GM23338 (cell line): ENCODE data around the gene COL16A1. TPM values are rescaled to one million over a fixed set of nuclear protein-coding genes. Genes with fewer than 3 reads are reported as not detected.

Experiments used
- ATAC-seq: fragments of 200-7000 bp; cut with Tn5 transposase; 3 replicates; pipeline ENCODE4 v1.9.1; 2020
- DNase-seq: peaks from one replicate; pipeline ENCODE4 v3.0.0-alpha.2; 2015; ENCODE audit warnings: low spot score
- H2AFZ ChIP-seq: fragments of 200-600 bp; sonication (generic); 2 replicates; pipeline ENCODE4 v1.8.0; 2016; ENCODE audit warnings: antibody characterized with exemption, mild to moderate bottlenecking, moderate library complexity
- H3F3A ChIP-seq: fragments of 200-600 bp; sonication (generic); replicated peaks from 2 replicates; pipeline ENCODE4 v1.8.0; 2017; ENCODE audit warnings: antibody characterized with exemption, mixed run types, low read depth
- H3K27ac ChIP-seq: fragments of 200-600 bp; sonication (generic); 2 replicates; pipeline ENCODE4 v1.6.1; 2016; ENCODE audit warnings: low read depth
- H3K27me3 ChIP-seq: fragments of 200-600 bp; sonication (generic); 2 replicates; pipeline ENCODE4 v1.8.0; 2016; ENCODE audit warnings: mild to moderate bottlenecking, mixed run types, moderate library complexity; ENCODE audit not compliant: insufficient read depth
- H3K36me3 ChIP-seq: fragments of 200-600 bp; sonication (generic); 2 replicates; pipeline ENCODE4 v1.8.0; 2016; ENCODE audit warnings: mild to moderate bottlenecking; ENCODE audit not compliant: insufficient read depth
- H3K4me1 ChIP-seq: fragments of 200-600 bp; sonication (generic); 2 replicates; pipeline ENCODE4 v1.8.0; 2016; ENCODE audit warnings: mild to moderate bottlenecking, moderate library complexity; ENCODE audit not compliant: insufficient read depth
- H3K4me2 ChIP-seq: fragments of 200-600 bp; sonication (generic); 2 replicates; pipeline ENCODE4 v1.7.1; 2017; ENCODE audit warnings: mixed run types
- H3K4me3 ChIP-seq: fragments of 200-600 bp; sonication (generic); 2 replicates; pipeline ENCODE4 v1.6.1; 2016; ENCODE audit warnings: mixed run types
- H3K79me2 ChIP-seq: fragments of 200-600 bp; sonication (generic); replicated peaks from 2 replicates; pipeline ENCODE4 v1.8.0; 2017; ENCODE audit warnings: mild to moderate bottlenecking; ENCODE audit not compliant: insufficient read depth
- H3K9me2 ChIP-seq: fragments of 200-600 bp; sonication (generic); 2 replicates; pipeline ENCODE4 v1.8.0; 2017; ENCODE audit not compliant: insufficient read depth
- H4K20me1 ChIP-seq: fragments of 200-600 bp; sonication (generic); replicated peaks from 2 replicates; pipeline ENCODE4 v1.8.0; 2017; ENCODE audit warnings: mild to moderate bottlenecking; ENCODE audit not compliant: insufficient read depth
- H3K27ac Mint-ChIP-seq: 2 replicates; pipeline ENCODE4 v1.8.0; 2020; ENCODE audit warnings: inconsistent platforms, mild to moderate bottlenecking, moderate library complexity, mixed read lengths
- H3K27me3 Mint-ChIP-seq: 3 replicates; pipeline ENCODE4 v1.8.0; 2022; ENCODE audit warnings: low read depth, mild to moderate bottlenecking, moderate library complexity, mixed read lengths, inconsistent platforms; ENCODE audit not compliant: insufficient read depth, poor library complexity
- H3K36me3 Mint-ChIP-seq: 3 replicates; pipeline ENCODE4 v1.8.0; 2021; ENCODE audit warnings: low read depth, mild to moderate bottlenecking, inconsistent platforms, moderate library complexity, mixed read lengths
- H3K4me1 Mint-ChIP-seq: 3 replicates; pipeline ENCODE4 v1.8.0; 2020; ENCODE audit warnings: mild to moderate bottlenecking, inconsistent platforms, mixed read lengths
- H3K4me3 Mint-ChIP-seq: 3 replicates; pipeline ENCODE4 v1.8.0; 2021; ENCODE audit warnings: moderate library complexity, mild to moderate bottlenecking, inconsistent platforms, mixed read lengths
- H3K9me3 Mint-ChIP-seq: 3 replicates; pipeline ENCODE4 v1.8.0; 2020; ENCODE audit warnings: moderate library complexity, mild to moderate bottlenecking, inconsistent platforms, mixed read lengths
- JUNB ChIP-seq: IDR thresholded peaks from one replicate; pipeline ENCODE4 v1.6.1; 2016; ENCODE audit warnings: antibody characterized with exemption; ENCODE audit not compliant: unreplicated experiment
- NANOG ChIP-seq: IDR thresholded peaks from 2 replicates; pipeline ENCODE4 v1.6.1; 2016; ENCODE audit warnings: antibody characterized with exemption, borderline replicate concordance
- STAT1 ChIP-seq: IDR thresholded peaks from one replicate; pipeline ENCODE4 v1.6.1; 2016; ENCODE audit warnings: antibody characterized with exemption; ENCODE audit not compliant: unreplicated experiment
- polyA plus RNA-seq: library from polyadenylated mRNA; unstranded; fragments of >200 nt; fragmentation: Nextera tagmentation; extraction: Ambion mirVana; gene quantifications from 2 replicates; pipeline ENCODE4 v1.2.1, GENCODE V29; 2016
- total RNA-seq: library from RNA; depleted of rRNA; stranded (reverse); fragments of >200 nt; shearing (Covaris generic); gene quantifications from 2 replicates; pipeline ENCODE4 v1.2.3, GENCODE V29; 2014
- TF ChIP-seq, protein P1 (sequence below), 2 experiments: fragments of 200-600 bp in 1 of 2; sonication (generic) in 1 of 2; conservative IDR thresholded peaks; 2 replicates each; pipeline versions ENCODE4 v1.5.1 to v1.6.1; 2016 to 2017; ENCODE audit warnings: antibody characterized with exemption in 2 of 2, low read depth in 2 of 2, mild to moderate bottlenecking in 2 of 2, moderate library complexity in 1 of 2
- TF ChIP-seq, protein P2 (sequence below): IDR thresholded peaks from one replicate; pipeline ENCODE4 v1.6.1; 2018; ENCODE audit warnings: antibody characterized with exemption; ENCODE audit not compliant: unreplicated experiment
- TF ChIP-seq, protein P3 (sequence below): fragments of 250-450 bp; sonication (Bioruptor Pico); IDR thresholded peaks from 2 replicates; pipeline ENCODE4 v1.5.0; 2020; ENCODE audit warnings: mild to moderate bottlenecking, moderate library complexity

Gene COL16A1
- total and polyA plus RNA-seq, 2 experiments from 2014 or later: 4.2 to 13.2 TPM

DNA sequence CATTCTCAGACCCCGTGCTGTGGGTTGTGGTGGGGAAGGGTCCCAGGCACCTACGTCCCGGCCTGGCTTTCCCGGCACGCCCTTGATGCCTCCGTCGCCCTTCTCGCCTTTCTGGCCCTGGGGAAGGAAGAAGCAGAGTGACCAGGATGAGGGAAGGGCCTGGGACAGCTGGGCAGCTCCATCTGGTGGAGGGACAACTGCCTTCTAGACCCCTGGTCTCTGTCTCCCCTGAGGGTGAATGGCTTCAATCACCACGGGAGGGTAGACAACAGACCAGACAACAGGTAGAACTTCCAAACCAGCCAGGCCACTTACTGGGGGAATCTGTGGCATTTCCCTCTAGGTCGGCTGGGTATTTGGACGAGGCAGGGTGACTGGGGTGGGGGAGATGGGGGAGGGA is 11.9 kb downstream of the COL16A1 start:
- Histone ChIP-seq H3K9me2 (no peaks in the 10 kb centered on the region), H3K4me2 (no peak overlapping the region), H3K36me3 (no peaks in the 10 kb centered on the region), H4K20me1 (no peaks in the 10 kb centered on the region), H3K79me2 (no peaks in the 10 kb centered on the region), H3K27ac (no peak overlapping the region), H3K4me1 (no peaks in the 10 kb centered on the region), H3F3A (no peaks in the 10 kb centered on the region), H3K4me3 (no peak overlapping the region), H3K27me3 (no peaks in the 10 kb centered on the region), H2AFZ (no peak overlapping the region)
- H3K27ac Mint-ChIP-seq: no peak overlapping the region
- no peak overlapping the region for H3K4me3 Mint-ChIP-seq
- DNase-seq: no peak
- ATAC-seq: no peak
- no peaks in the 10 kb centered on the region for H3K36me3 Mint-ChIP-seq
- peaks cover 23% of the 10 kb centered on the region for H3K4me1 Mint-ChIP-seq
- TF ChIP-seq STAT1 (no peak), JUNB (no peak), NANOG (no peak)
- TF ChIP-seq, protein P1, sequence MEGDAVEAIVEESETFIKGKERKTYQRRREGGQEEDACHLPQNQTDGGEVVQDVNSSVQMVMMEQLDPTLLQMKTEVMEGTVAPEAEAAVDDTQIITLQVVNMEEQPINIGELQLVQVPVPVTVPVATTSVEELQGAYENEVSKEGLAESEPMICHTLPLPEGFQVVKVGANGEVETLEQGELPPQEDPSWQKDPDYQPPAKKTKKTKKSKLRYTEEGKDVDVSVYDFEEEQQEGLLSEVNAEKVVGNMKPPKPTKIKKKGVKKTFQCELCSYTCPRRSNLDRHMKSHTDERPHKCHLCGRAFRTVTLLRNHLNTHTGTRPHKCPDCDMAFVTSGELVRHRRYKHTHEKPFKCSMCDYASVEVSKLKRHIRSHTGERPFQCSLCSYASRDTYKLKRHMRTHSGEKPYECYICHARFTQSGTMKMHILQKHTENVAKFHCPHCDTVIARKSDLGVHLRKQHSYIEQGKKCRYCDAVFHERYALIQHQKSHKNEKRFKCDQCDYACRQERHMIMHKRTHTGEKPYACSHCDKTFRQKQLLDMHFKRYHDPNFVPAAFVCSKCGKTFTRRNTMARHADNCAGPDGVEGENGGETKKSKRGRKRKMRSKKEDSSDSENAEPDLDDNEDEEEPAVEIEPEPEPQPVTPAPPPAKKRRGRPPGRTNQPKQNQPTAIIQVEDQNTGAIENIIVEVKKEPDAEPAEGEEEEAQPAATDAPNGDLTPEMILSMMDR (conservative IDR thresholded peaks at IDR 0.05; ENCODE audit: low read depth in 2 of 2): peak in 1 of 2 experiments; percentile 46; a peak in 2 of 4 replicates
- no peaks in the 10 kb centered on the region; the same call in 2 of the 3 replicates for H3K9me3 Mint-ChIP-seq
- peaks cover 9% of the 10 kb centered on the region for H3K27me3 Mint-ChIP-seq

DNA sequence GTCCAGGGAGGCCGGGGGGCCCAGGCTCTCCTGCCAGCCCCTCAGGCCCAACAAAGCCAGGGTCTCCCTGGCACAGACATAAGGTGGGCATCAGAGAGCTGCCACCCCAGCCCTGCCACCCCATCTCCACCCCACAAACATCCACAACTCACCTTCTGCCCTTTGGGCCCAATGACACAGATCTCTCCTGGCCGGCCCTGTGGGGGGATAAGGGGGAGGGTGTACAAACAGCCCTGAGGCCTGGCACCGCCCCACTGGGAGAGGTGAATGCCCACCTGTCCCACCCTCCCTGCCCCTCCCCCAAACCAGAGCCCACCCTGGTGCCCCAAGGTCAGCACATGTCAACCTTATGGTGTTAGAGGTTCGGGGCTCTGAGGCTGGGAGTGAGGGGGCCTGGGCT is 12.4 kb downstream of the COL16A1 start:
- H3K36me3 Mint-ChIP-seq: no peaks in the 10 kb centered on the region
- Histone ChIP-seq H3F3A (no peaks in the 10 kb centered on the region), H3K27me3 (no peaks in the 10 kb centered on the region)
- TF ChIP-seq JUNB: no peak
- TF ChIP-seq, protein P1 (conservative IDR thresholded peaks at IDR 0.05; ENCODE audit: low read depth in 2 of 2): no peak
- no peak for TF ChIP-seq NANOG
- TF ChIP-seq, protein P2, sequence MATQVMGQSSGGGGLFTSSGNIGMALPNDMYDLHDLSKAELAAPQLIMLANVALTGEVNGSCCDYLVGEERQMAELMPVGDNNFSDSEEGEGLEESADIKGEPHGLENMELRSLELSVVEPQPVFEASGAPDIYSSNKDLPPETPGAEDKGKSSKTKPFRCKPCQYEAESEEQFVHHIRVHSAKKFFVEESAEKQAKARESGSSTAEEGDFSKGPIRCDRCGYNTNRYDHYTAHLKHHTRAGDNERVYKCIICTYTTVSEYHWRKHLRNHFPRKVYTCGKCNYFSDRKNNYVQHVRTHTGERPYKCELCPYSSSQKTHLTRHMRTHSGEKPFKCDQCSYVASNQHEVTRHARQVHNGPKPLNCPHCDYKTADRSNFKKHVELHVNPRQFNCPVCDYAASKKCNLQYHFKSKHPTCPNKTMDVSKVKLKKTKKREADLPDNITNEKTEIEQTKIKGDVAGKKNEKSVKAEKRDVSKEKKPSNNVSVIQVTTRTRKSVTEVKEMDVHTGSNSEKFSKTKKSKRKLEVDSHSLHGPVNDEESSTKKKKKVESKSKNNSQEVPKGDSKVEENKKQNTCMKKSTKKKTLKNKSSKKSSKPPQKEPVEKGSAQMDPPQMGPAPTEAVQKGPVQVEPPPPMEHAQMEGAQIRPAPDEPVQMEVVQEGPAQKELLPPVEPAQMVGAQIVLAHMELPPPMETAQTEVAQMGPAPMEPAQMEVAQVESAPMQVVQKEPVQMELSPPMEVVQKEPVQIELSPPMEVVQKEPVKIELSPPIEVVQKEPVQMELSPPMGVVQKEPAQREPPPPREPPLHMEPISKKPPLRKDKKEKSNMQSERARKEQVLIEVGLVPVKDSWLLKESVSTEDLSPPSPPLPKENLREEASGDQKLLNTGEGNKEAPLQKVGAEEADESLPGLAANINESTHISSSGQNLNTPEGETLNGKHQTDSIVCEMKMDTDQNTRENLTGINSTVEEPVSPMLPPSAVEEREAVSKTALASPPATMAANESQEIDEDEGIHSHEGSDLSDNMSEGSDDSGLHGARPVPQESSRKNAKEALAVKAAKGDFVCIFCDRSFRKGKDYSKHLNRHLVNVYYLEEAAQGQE: no peak
- TF ChIP-seq, protein P3, sequence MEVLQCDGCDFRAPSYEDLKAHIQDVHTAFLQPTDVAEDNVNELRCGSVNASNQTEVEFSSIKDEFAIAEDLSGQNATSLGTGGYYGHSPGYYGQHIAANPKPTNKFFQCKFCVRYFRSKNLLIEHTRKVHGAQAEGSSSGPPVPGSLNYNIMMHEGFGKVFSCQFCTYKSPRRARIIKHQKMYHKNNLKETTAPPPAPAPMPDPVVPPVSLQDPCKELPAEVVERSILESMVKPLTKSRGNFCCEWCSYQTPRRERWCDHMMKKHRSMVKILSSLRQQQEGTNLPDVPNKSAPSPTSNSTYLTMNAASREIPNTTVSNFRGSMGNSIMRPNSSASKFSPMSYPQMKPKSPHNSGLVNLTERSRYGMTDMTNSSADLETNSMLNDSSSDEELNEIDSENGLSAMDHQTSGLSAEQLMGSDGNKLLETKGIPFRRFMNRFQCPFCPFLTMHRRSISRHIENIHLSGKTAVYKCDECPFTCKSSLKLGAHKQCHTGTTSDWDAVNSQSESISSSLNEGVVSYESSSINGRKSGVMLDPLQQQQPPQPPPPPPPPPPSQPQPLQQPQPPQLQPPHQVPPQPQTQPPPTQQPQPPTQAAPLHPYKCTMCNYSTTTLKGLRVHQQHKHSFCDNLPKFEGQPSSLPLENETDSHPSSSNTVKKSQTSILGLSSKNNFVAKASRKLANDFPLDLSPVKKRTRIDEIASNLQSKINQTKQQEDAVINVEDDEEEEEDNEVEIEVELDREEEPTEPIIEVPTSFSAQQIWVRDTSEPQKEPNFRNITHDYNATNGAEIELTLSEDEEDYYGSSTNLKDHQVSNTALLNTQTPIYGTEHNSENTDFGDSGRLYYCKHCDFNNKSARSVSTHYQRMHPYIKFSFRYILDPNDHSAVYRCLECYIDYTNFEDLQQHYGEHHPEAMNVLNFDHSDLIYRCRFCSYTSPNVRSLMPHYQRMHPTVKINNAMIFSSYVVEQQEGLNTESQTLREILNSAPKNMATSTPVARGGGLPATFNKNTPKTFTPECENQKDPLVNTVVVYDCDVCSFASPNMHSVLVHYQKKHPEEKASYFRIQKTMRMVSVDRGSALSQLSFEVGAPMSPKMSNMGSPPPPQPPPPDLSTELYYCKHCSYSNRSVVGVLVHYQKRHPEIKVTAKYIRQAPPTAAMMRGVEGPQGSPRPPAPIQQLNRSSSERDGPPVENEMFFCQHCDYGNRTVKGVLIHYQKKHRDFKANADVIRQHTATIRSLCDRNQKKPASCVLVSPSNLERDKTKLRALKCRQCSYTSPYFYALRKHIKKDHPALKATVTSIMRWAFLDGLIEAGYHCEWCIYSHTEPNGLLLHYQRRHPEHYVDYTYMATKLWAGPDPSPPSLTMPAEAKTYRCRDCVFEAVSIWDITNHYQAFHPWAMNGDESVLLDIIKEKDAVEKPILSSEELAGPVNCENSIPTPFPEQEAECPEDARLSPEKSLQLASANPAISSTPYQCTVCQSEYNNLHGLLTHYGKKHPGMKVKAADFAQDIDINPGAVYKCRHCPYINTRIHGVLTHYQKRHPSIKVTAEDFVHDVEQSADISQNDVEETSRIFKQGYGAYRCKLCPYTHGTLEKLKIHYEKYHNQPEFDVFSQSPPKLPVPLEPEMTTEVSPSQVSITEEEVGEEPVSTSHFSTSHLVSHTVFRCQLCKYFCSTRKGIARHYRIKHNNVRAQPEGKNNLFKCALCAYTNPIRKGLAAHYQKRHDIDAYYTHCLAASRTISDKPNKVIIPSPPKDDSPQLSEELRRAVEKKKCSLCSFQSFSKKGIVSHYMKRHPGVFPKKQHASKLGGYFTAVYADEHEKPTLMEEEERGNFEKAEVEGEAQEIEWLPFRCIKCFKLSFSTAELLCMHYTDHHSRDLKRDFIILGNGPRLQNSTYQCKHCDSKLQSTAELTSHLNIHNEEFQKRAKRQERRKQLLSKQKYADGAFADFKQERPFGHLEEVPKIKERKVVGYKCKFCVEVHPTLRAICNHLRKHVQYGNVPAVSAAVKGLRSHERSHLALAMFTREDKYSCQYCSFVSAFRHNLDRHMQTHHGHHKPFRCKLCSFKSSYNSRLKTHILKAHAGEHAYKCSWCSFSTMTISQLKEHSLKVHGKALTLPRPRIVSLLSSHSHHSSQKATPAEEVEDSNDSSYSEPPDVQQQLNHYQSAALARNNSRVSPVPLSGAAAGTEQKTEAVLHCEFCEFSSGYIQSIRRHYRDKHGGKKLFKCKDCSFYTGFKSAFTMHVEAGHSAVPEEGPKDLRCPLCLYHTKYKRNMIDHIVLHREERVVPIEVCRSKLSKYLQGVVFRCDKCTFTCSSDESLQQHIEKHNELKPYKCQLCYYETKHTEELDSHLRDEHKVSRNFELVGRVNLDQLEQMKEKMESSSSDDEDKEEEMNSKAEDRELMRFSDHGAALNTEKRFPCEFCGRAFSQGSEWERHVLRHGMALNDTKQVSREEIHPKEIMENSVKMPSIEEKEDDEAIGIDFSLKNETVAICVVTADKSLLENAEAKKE (CRISPR knock-in tag): no peak

More for the DNA sequence above, 12.4 kb downstream of the COL16A1 start:
- no peak overlapping the region for H2AFZ ChIP-seq
- no peak for ATAC-seq
- no peak overlapping the region for H3K4me3 ChIP-seq
- H3K27me3 Mint-ChIP-seq: peaks cover 10% of the 10 kb centered on the region
- no peak for DNase-seq
- no peaks in the 10 kb centered on the region for H3K9me2 ChIP-seq
- H3K4me1 ChIP-seq: no peaks in the 10 kb centered on the region
- no peaks in the 10 kb centered on the region for H3K79me2 ChIP-seq
- H3K27ac Mint-ChIP-seq: no peak overlapping the region
- no peak overlapping the region for H3K4me2 ChIP-seq
- H4K20me1 ChIP-seq: no peaks in the 10 kb centered on the region
- H3K27ac ChIP-seq: no peak overlapping the region
- no peak overlapping the region for H3K4me3 Mint-ChIP-seq
- no peaks in the 10 kb centered on the region; the same call in 2 of the 3 replicates for H3K9me3 Mint-ChIP-seq
- no peaks in the 10 kb centered on the region for H3K36me3 ChIP-seq
- peaks cover 23% of the 10 kb centered on the region for H3K4me1 Mint-ChIP-seq
